ENCODE results near the gene DIPK1C. TPM values are rescaled to one million over a fixed set of nuclear protein-coding genes. Genes with fewer than 3 reads are reported as not detected.

DIPK1C gene
- total and polyA plus RNA-seq, 3 experiments from 2014 or later = not detected

- ChIA-PET CTCF (interaction anchor here (1.4 kb wide), 1 partner anchor 82 kb away, joined by 4 read pairs; no protein-coding TSS in a partner anchor), POLR2A (no interaction called here)
- Mint-ChIP-seq H3K4me3 (no peak overlapping the region), H3K27me3 (peaks cover 4 to 7% of the 10 kb centered on the region in 2 donors), H3K4me1 (peaks cover 16 to 19% (median 17%) of the 10 kb centered on the region in 3 donors), H3K36me3 (no peaks in the 10 kb centered on the region), H3K27ac (no peak overlapping the region), H3K9me3 (no peaks in the 10 kb centered on the region)
- H3K4me1 ChIP-seq (ENCODE audit: insufficient read depth, low read length) = peaks cover 14% of the 10 kb centered on the region
- H3K27ac ChIP-seq (ENCODE audit: low read depth, low read length) = no peak overlapping the region
- H3K9me3 ChIP-seq (ENCODE audit: low read length) = no peaks in the 10 kb centered on the region
- DNase-seq = no peak
- H3K27me3 ChIP-seq (ENCODE audit: insufficient read depth, low read length, poor library complexity, severe bottlenecking) = no peaks in the 10 kb centered on the region
- H3K36me3 ChIP-seq (ENCODE audit: insufficient read depth, low read length) = no peaks in the 10 kb centered on the region
- H3K4me3 ChIP-seq (ENCODE audit: low read length) = no peak overlapping the region
Measured at GRCh38 chr18:74411475-74411874, 45.6 kb downstream of the DIPK1C start.

DNA sequence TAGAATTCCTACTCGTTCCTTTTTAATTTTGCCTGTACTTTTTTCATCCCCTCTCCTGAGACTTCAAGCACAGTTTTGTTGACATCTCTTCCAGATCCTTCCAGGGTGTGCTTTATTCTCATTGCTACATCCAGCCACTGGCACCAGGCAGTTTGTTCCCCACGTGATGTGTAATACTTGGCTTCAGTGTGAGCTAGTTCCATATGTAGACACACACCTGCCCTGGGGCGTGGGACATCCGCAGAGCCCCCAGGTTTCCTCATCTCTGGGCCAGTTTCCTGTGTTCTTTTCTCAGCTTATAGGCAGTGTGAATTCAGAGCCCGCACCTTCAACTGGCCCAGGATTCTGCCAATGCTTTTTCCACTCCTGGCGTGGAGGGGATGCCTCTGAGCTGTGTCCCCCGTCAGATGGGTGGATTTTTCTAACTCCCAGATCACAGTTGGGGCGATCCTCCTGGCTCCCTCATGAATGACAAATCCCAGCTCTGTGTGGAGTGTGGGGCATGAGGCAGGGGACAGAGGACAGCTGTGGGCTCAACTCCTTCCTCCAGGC is 46.6 kb downstream of the DIPK1C start:
- Mint-ChIP-seq H3K9me3 (no peaks in the 10 kb centered on the region), H3K4me1 (peaks cover 16 to 19% (median 17%) of the 10 kb centered on the region in 3 donors)
- POLR2A ChIA-PET = no interaction called here

DNA sequence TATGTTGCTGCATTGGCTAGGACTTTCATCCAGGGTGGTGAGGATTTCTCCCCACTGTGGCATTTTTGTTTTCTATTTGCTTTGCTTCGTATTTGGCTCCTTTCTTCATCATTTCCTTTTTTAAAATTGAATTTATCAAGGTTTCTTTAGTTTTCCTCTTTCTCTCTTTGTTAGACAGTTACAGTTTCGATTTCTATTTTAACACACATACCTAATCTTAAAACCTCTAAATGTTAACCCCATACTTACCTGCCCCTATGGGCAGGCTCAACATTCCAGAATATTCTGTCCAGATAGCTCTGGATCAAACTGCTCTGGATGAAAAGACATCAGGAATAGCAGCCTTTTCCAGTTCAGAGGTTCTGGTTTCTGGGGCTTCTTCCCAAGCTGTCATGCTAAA is 49.2 kb downstream of the DIPK1C start:
- H3K4me3 Mint-ChIP-seq = peak overlapping the region in 6 of 7 donors; percentile 20 to 86 (median 73)
- ChIA-PET CTCF (interaction anchor here (1.2 to 1.4 kb wide), 2 partner anchors 9 to 54 kb away, joined by 3 to 5 read pairs; no protein-coding TSS in a partner anchor), POLR2A (no interaction called here)
- peaks cover 4 to 7% of the 10 kb centered on the region in 2 donors for H3K27me3 Mint-ChIP-seq
- Histone ChIP-seq H3K27ac (ENCODE audit: low read depth, low read length) (no peak overlapping the region), H3K27me3 (ENCODE audit: insufficient read depth, low read length, poor library complexity, severe bottlenecking) (no peaks in the 10 kb centered on the region), H3K4me1 (ENCODE audit: insufficient read depth, low read length) (peaks cover 14% of the 10 kb centered on the region), H3K4me3 (ENCODE audit: low read length) (peak overlapping the region; percentile 16), H3K36me3 (ENCODE audit: insufficient read depth, low read length) (no peaks in the 10 kb centered on the region), H3K9me3 (ENCODE audit: low read length) (no peaks in the 10 kb centered on the region)
- H3K36me3 Mint-ChIP-seq = no peaks in the 10 kb centered on the region
- no peak for DNase-seq
- H3K9me3 Mint-ChIP-seq = no peaks in the 10 kb centered on the region
- peaks cover 16 to 19% (median 17%) of the 10 kb centered on the region in 3 donors for H3K4me1 Mint-ChIP-seq
- H3K27ac Mint-ChIP-seq = peak overlapping the region; percentile 9 to 88 (median 82)

More for the DNA sequence above, 46.6 kb downstream of the DIPK1C start:
- Histone ChIP-seq H3K4me1 (ENCODE audit: insufficient read depth, low read length) (peaks cover 14% of the 10 kb centered on the region), H3K27ac (ENCODE audit: low read depth, low read length) (no peak overlapping the region), H3K36me3 (ENCODE audit: insufficient read depth, low read length) (no peaks in the 10 kb centered on the region), H3K27me3 (ENCODE audit: insufficient read depth, low read length, poor library complexity, severe bottlenecking) (no peaks in the 10 kb centered on the region), H3K4me3 (ENCODE audit: low read length) (no peak overlapping the region), H3K9me3 (ENCODE audit: low read length) (no peaks in the 10 kb centered on the region)
- DNase-seq = no peak
- Mint-ChIP-seq H3K4me3 (peak overlapping the region in 1 of 7 donors; percentile 33), H3K27ac (no peak overlapping the region), H3K27me3 (peaks cover 4 to 7% of the 10 kb centered on the region in 2 donors), H3K36me3 (no peaks in the 10 kb centered on the region)
- CTCF ChIA-PET = interaction anchor here (1.4 kb wide), 1 partner anchor 83 kb away, joined by 4 read pairs; no protein-coding TSS in a partner anchor

DNA sequence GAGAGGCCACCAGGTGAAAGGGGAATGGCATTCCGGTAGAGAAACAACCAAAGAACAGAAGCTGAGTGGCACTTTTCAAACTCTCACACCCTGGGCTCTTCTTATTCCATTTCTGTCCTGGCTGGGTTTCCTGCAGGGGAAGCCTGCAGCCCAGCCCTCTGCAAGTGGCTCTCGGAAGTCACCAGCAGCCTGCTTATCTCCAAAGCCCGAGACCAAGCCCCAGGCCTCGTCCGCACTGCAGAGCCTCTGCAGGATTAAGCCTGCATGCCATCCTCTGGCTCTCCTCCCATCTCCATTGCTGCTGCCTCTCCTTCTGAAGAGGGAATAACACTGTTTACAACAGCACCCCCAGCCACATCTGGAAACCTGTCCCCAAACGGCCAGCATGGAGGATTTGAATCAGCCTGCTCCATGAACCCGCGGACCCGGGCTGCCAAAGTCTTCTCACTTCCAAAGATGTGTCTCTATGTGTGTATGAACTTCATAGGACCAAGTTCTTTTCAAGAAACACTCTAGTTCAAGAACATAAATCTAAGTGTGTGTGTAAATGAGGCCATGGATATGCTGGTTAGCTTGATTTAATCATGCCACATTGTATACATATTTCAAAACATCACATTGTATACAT is 54.2 kb downstream of the DIPK1C start:
- no peaks in the 10 kb centered on the region for H3K36me3 ChIP-seq (ENCODE audit: insufficient read depth, low read length)
- ChIA-PET POLR2A (no interaction called here), CTCF (no interaction called here)
- peaks cover under 1 to 11% of the 10 kb centered on the region in 2 donors for H3K27me3 Mint-ChIP-seq
- no peak overlapping the region for H3K4me3 ChIP-seq (ENCODE audit: low read length)
- H3K27ac ChIP-seq (ENCODE audit: low read depth, low read length) = no peak overlapping the region
- peaks cover 8% of the 10 kb centered on the region for H3K4me1 ChIP-seq (ENCODE audit: insufficient read depth, low read length)
- H3K27me3 ChIP-seq (ENCODE audit: insufficient read depth, low read length, poor library complexity, severe bottlenecking) = no peaks in the 10 kb centered on the region
- no peak overlapping the region for H3K4me3 Mint-ChIP-seq
- no peaks in the 10 kb centered on the region for H3K9me3 Mint-ChIP-seq
- DNase-seq = no peak
- peaks cover 7 to 16% (median 13%) of the 10 kb centered on the region in 3 donors for H3K4me1 Mint-ChIP-seq
- H3K36me3 Mint-ChIP-seq = no peaks in the 10 kb centered on the region
- no peak overlapping the region for H3K27ac Mint-ChIP-seq
- H3K9me3 ChIP-seq (ENCODE audit: low read length) = no peaks in the 10 kb centered on the region

DNA sequence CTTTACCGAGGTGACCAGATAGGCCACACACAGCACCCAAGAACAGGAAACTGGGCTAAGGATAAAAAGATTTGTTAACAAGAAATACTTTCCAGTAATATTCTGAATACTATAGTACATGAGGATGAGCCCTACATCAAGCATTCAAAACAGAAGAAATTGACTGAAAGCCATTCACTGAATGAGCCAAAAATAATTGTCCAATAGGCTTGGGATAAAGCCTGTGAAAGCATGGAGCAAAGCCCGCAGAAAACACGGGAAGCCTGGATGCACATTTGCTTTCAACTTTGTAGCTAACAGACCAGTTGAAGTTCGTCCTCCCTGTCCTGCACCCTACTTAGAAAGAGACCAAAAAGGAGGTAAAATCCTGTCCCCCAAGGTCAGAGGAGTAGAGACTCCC is 56.3 kb downstream of the DIPK1C start:
- Histone ChIP-seq H3K36me3 (ENCODE audit: insufficient read depth, low read length) (no peaks in the 10 kb centered on the region), H3K4me3 (ENCODE audit: low read length) (no peak overlapping the region), H3K27me3 (ENCODE audit: insufficient read depth, low read length, poor library complexity, severe bottlenecking) (no peaks in the 10 kb centered on the region), H3K4me1 (ENCODE audit: insufficient read depth, low read length) (no peaks in the 10 kb centered on the region), H3K27ac (ENCODE audit: low read depth, low read length) (no peak overlapping the region), H3K9me3 (ENCODE audit: low read length) (no peaks in the 10 kb centered on the region)
- DNase-seq = no peak
- Mint-ChIP-seq H3K4me1 (peaks cover 0 to 9% (median 6%) of the 10 kb centered on the region in 3 donors), H3K27ac (no peak overlapping the region), H3K9me3 (peaks cover 0 to 2% (median 0%) of the 10 kb centered on the region in 5 donors), H3K36me3 (no peaks in the 10 kb centered on the region), H3K4me3 (no peak overlapping the region), H3K27me3 (peaks cover 3 to 20% of the 10 kb centered on the region in 2 donors)
- ChIA-PET POLR2A (no interaction called here), CTCF (no interaction called here)

DNA sequence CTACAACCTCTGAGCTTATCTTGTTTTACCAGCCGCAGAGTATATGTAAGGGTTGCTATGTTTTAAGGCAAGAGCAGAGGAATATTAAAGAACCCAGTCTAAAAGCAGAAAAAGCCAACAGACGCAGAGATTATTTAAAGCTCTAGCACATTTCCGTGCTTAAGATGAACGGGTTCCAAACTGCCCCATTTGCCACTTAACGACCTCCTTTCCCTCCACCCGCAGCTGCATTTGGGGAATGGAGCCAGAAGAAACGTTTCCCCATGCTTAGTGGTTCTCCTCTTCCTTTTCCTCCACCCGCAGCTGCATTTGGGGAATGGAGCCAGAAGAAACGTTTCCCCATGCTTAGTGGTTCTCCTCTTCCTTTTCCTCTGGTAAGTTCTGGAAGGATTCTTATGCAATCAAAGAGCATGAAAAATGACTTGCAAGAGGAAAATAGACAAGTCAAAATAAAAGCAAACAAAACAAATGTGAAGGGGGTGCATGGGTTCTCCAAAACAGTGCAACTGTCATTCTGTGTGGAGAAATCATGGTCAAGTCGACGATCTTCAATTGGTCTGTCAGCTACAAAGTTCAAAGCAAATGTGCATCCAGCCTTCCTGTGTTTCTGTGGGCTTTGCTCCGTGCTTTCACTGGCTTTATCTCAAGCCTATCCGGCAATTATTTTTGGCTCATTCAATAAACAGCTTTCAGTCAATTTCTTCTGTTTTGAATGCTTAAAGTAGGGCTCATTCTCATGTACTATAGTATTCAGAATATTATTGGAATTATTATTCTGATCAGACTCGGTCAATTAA is 57.8 kb downstream of the DIPK1C start:
- H3K9me3 Mint-ChIP-seq = peaks cover 0 to 2% (median 0%) of the 10 kb centered on the region in 5 donors
- Histone ChIP-seq H3K27me3 (ENCODE audit: insufficient read depth, low read length, poor library complexity, severe bottlenecking) (no peaks in the 10 kb centered on the region), H3K4me3 (ENCODE audit: low read length) (no peak overlapping the region), H3K27ac (ENCODE audit: low read depth, low read length) (no peak overlapping the region), H3K36me3 (ENCODE audit: insufficient read depth, low read length) (no peaks in the 10 kb centered on the region), H3K9me3 (ENCODE audit: low read length) (no peaks in the 10 kb centered on the region), H3K4me1 (ENCODE audit: insufficient read depth, low read length) (no peaks in the 10 kb centered on the region)
- peaks cover 0 to 9% (median 6%) of the 10 kb centered on the region in 3 donors for H3K4me1 Mint-ChIP-seq
- H3K4me3 Mint-ChIP-seq = no peak overlapping the region
- ChIA-PET POLR2A (no interaction called here), CTCF (interaction anchor here (0.9 to 1.0 kb wide), 2 partner anchors 9 to 22 kb away, joined by 3 to 5 read pairs; no protein-coding TSS in a partner anchor)
- H3K27me3 Mint-ChIP-seq = peaks cover 6 to 30% of the 10 kb centered on the region in 2 donors
- no peak for DNase-seq
- peak overlapping the region in 1 of 8 donors; percentile 54 for H3K27ac Mint-ChIP-seq
- no peaks in the 10 kb centered on the region for H3K36me3 Mint-ChIP-seq

GRCh38 chr18:74397572-74397971 is 59.5 kb downstream of the DIPK1C start:
- H3K27me3 ChIP-seq (ENCODE audit: insufficient read depth, low read length, poor library complexity, severe bottlenecking) = peaks cover 7% of the 10 kb centered on the region

More at GRCh38 chr18:74397572-74397971, 59.5 kb downstream of the DIPK1C start:
- CTCF ChIA-PET = no interaction called here
- H3K27ac ChIP-seq (ENCODE audit: low read depth, low read length) = no peak overlapping the region
- Mint-ChIP-seq H3K4me3 (no peak overlapping the region), H3K27ac (no peak overlapping the region), H3K36me3 (peaks cover 0 to 3% (median 0%) of the 10 kb centered on the region in 3 donors), H3K9me3 (peaks cover 0 to 2% (median 0%) of the 10 kb centered on the region in 5 donors), H3K4me1 (peaks cover 0 to 9% (median 6%) of the 10 kb centered on the region in 3 donors), H3K27me3 (peaks cover 6 to 37% of the 10 kb centered on the region in 2 donors)
- no peak for DNase-seq
- no peaks in the 10 kb centered on the region for H3K4me1 ChIP-seq (ENCODE audit: insufficient read depth, low read length)
- no peaks in the 10 kb centered on the region for H3K9me3 ChIP-seq (ENCODE audit: low read length)
- no peak overlapping the region for H3K4me3 ChIP-seq (ENCODE audit: low read length)
- POLR2A ChIA-PET = no interaction called here
- no peaks in the 10 kb centered on the region for H3K36me3 ChIP-seq (ENCODE audit: insufficient read depth, low read length)
